Neural progenitor cell (in vitro differentiated cells): ENCODE results near the gene CDH12. TPM values are rescaled to one million over a fixed set of nuclear protein-coding genes. Genes with fewer than 3 reads are reported as not detected.

Experiments
- DNase-seq: peaks from one replicate; pipeline ENCODE4 v3.0.0-alpha.2; 2016; ENCODE audit warnings: low spot score
- H2AFZ ChIP-seq: fragments of 200-600 bp; sonication (generic); replicated peaks from 2 replicates; pipeline ENCODE4 v1.6.1; 2016; ENCODE audit warnings: antibody characterized with exemption
- H3F3A ChIP-seq: fragments of 200-600 bp; sonication (generic); 2 replicates; pipeline ENCODE4 v1.6.1; 2016; ENCODE audit warnings: antibody characterized with exemption, low read depth
- H3K27ac ChIP-seq: fragments of 200-600 bp; sonication (generic); 2 replicates; pipeline ENCODE4 v1.5.1; 2016; ENCODE audit warnings: mild to moderate bottlenecking
- H3K27me3 ChIP-seq: fragments of 200-600 bp; sonication (generic); 2 replicates; pipeline ENCODE4 v1.6.1; 2016; ENCODE audit warnings: mild to moderate bottlenecking, moderate library complexity
- H3K36me3 ChIP-seq: fragments of 200-600 bp; sonication (generic); 2 replicates; pipeline ENCODE4 v1.5.1; 2016
- H3K4me1 ChIP-seq: fragments of 200-600 bp; sonication (generic); 2 replicates; pipeline ENCODE4 v1.6.1; 2016; ENCODE audit warnings: mixed run types
- H3K4me2 ChIP-seq: fragments of 200-600 bp; sonication (generic); 2 replicates; pipeline ENCODE4 v1.6.1; 2016
- H3K4me3 ChIP-seq: fragments of 200-600 bp; sonication (generic); 2 replicates; pipeline ENCODE4 v1.5.1; 2016
- H3K79me2 ChIP-seq: fragments of 200-600 bp; sonication (generic); 2 replicates; pipeline ENCODE4 v1.6.1; 2016; ENCODE audit warnings: low read depth
- H3K9ac ChIP-seq: fragments of 200-600 bp; sonication (generic); 2 replicates; pipeline ENCODE4 v1.6.1; 2016
- H3K9me3 ChIP-seq: fragments of 200-600 bp; sonication (generic); 2 replicates; pipeline ENCODE4 v1.5.1; 2016; ENCODE audit warnings: low read depth
- H4K20me1 ChIP-seq: fragments of 200-600 bp; sonication (generic); 2 replicates; pipeline ENCODE4 v1.6.1; 2016; ENCODE audit warnings: low read depth
- H3K27ac Mint-ChIP-seq: 3 replicates; pipeline ENCODE4 v1.8.0; 2021; ENCODE audit warnings: mixed read lengths
- H3K27me3 Mint-ChIP-seq: 2 replicates; pipeline ENCODE4 v1.8.0; 2022; ENCODE audit warnings: low read depth, mild to moderate bottlenecking, inconsistent platforms, moderate library complexity, mixed read lengths; ENCODE audit not compliant: insufficient read depth
- H3K36me3 Mint-ChIP-seq: 3 replicates; pipeline ENCODE4 v1.8.0; 2021; ENCODE audit warnings: mixed read lengths
- H3K4me1 Mint-ChIP-seq: 3 replicates; pipeline ENCODE4 v1.8.0; 2021; ENCODE audit warnings: mixed read lengths
- H3K4me3 Mint-ChIP-seq: 3 replicates; pipeline ENCODE4 v1.8.0; 2021; ENCODE audit warnings: mild to moderate bottlenecking, moderate library complexity, mixed read lengths
- H3K9me3 Mint-ChIP-seq: 3 replicates; pipeline ENCODE4 v1.8.0; 2020; ENCODE audit warnings: mixed read lengths
- EZH2 ChIP-seq: fragments of 200-600 bp; sonication (generic); IDR thresholded peaks from 2 replicates; pipeline ENCODE4 v1.6.1; 2017; ENCODE audit warnings: antibody characterized with exemption, mild to moderate bottlenecking, moderate library complexity
- EZH2phosphoT487 ChIP-seq: fragments of 200-600 bp; sonication (generic); IDR thresholded peaks from 2 replicates; pipeline ENCODE4 v1.6.1; 2017; ENCODE audit warnings: antibody characterized with exemption
- total RNA-seq: library from RNA; depleted of rRNA; stranded (reverse); fragments of >200 nt; gene quantifications from 2 replicates; pipeline ENCODE4 v1.2.3, GENCODE V29; 2015; ENCODE audit warnings: low replicate concordance
- TF ChIP-seq, protein P1 (sequence below): fragments of 200-600 bp; sonication (generic); IDR thresholded peaks from 2 replicates; pipeline ENCODE4 v1.5.1; 2017; ENCODE audit warnings: antibody characterized with exemption, mild to moderate bottlenecking

Gene CDH12
- total RNA-seq, 1 donor from 2014 or later, result not detected

DNA sequence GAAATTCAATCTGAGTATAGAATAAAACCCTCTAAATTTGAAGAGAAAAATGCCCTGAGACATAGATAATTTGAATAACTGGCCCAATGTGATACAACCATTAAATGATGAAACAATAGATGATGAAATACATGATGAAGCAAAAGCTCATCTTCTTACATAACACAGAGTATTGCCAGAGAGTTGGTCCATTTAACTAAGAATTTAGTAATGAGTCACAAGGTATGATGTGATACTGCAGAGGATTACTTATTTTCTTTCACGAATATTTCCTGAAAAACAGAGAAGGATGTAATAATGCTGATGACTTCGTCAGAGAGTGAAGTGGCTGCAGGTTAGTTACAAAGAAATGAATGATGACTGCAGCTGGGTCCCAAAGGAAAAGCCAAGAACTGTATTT is 379.3 kb downstream of the CDH12 start:
- Histone ChIP-seq H2AFZ (no peak overlapping the region), H3K27ac (no peak overlapping the region), H4K20me1 (no peaks in the 10 kb centered on the region), H3K79me2 (no peaks in the 10 kb centered on the region), H3K4me3 (no peak overlapping the region), H3K27me3 (no peaks in the 10 kb centered on the region), H3F3A (no peaks in the 10 kb centered on the region), H3K36me3 (no peaks in the 10 kb centered on the region), H3K4me2 (no peak overlapping the region), H3K9me3 (no peaks in the 10 kb centered on the region), H3K9ac (no peak overlapping the region), H3K4me1 (no peaks in the 10 kb centered on the region)
- H3K36me3 Mint-ChIP-seq, result no peaks in the 10 kb centered on the region
- no peak for TF ChIP-seq EZH2
- no peaks in the 10 kb centered on the region for H3K4me1 Mint-ChIP-seq
- H3K9me3 Mint-ChIP-seq, result no peaks in the 10 kb centered on the region
- no peak for DNase-seq
- H3K27me3 Mint-ChIP-seq, result no peaks in the 10 kb centered on the region
- no peak overlapping the region for H3K4me3 Mint-ChIP-seq
- H3K27ac Mint-ChIP-seq, result no peak overlapping the region

DNA sequence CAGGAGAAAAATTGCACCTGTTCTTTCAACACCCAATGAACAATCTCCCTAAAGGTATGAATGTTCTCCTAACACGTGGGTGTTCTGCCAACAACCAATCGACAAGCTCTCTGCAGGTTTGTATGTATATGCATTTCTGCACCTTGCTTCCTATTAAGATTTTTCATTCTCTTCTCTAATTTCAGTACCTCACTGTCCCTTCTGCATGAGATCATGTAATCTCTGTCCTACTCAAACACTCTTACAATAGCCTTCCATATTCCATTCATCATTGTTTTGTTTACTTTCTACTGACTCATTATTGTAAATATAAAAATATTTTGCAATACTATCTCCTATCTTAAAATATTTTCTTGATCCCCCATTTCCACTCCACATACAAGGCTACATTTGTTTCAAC is 382.0 kb downstream of the CDH12 start:
- H3K36me3 Mint-ChIP-seq, result no peaks in the 10 kb centered on the region
- H3K4me3 Mint-ChIP-seq, result no peak overlapping the region
- DNase-seq, result no peak
- Histone ChIP-seq H3K36me3 (no peaks in the 10 kb centered on the region), H3K4me1 (no peaks in the 10 kb centered on the region), H3F3A (no peaks in the 10 kb centered on the region), H3K9me3 (no peaks in the 10 kb centered on the region), H3K27me3 (no peaks in the 10 kb centered on the region), H2AFZ (no peak overlapping the region), H3K79me2 (no peaks in the 10 kb centered on the region), H3K9ac (no peak overlapping the region), H3K4me3 (no peak overlapping the region), H4K20me1 (no peaks in the 10 kb centered on the region), H3K4me2 (no peak overlapping the region), H3K27ac (no peak overlapping the region)
- H3K27me3 Mint-ChIP-seq, result no peaks in the 10 kb centered on the region
- H3K4me1 Mint-ChIP-seq, result no peaks in the 10 kb centered on the region
- no peak overlapping the region for H3K27ac Mint-ChIP-seq
- H3K9me3 Mint-ChIP-seq, result peaks cover 2% of the 10 kb centered on the region
- no peak for TF ChIP-seq EZH2

DNA sequence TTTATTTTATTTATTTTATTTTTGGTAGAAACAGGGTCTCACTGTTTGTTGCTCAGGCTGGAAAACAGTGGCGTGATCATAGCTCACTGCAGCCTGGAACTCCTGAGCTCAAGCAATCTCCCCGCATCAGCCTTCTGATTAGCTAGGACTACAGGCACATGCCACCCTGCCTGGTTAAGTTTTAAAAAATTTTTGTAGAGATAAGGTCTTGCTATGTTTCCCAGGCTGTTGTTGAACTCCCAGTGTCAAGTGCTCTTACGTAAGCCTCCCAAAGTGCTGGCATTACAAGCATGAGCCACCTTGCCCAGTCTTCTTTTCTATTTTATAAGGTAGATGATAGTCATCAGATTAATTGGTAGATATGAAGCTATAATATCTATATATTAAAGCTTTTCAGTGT is 382.7 kb downstream of the CDH12 start:
- no peak for DNase-seq
- no peak overlapping the region for H3K27ac Mint-ChIP-seq
- H3K4me3 Mint-ChIP-seq, result no peak overlapping the region
- Histone ChIP-seq H3K9ac (no peak overlapping the region), H3K27ac (no peak overlapping the region), H3F3A (no peaks in the 10 kb centered on the region), H4K20me1 (no peaks in the 10 kb centered on the region), H3K27me3 (no peaks in the 10 kb centered on the region), H3K9me3 (no peaks in the 10 kb centered on the region), H3K36me3 (no peaks in the 10 kb centered on the region), H3K4me2 (no peak overlapping the region), H3K4me3 (no peak overlapping the region), H3K4me1 (no peaks in the 10 kb centered on the region), H3K79me2 (no peaks in the 10 kb centered on the region), H2AFZ (no peak overlapping the region)
- H3K9me3 Mint-ChIP-seq, result peaks cover 3% of the 10 kb centered on the region
- no peaks in the 10 kb centered on the region for H3K27me3 Mint-ChIP-seq
- H3K4me1 Mint-ChIP-seq, result no peaks in the 10 kb centered on the region
- TF ChIP-seq EZH2 (no peak), EZH2phosphoT487 (no peak)
- TF ChIP-seq, protein P1, sequence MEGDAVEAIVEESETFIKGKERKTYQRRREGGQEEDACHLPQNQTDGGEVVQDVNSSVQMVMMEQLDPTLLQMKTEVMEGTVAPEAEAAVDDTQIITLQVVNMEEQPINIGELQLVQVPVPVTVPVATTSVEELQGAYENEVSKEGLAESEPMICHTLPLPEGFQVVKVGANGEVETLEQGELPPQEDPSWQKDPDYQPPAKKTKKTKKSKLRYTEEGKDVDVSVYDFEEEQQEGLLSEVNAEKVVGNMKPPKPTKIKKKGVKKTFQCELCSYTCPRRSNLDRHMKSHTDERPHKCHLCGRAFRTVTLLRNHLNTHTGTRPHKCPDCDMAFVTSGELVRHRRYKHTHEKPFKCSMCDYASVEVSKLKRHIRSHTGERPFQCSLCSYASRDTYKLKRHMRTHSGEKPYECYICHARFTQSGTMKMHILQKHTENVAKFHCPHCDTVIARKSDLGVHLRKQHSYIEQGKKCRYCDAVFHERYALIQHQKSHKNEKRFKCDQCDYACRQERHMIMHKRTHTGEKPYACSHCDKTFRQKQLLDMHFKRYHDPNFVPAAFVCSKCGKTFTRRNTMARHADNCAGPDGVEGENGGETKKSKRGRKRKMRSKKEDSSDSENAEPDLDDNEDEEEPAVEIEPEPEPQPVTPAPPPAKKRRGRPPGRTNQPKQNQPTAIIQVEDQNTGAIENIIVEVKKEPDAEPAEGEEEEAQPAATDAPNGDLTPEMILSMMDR, result no peak
- H3K36me3 Mint-ChIP-seq, result no peaks in the 10 kb centered on the region

DNA sequence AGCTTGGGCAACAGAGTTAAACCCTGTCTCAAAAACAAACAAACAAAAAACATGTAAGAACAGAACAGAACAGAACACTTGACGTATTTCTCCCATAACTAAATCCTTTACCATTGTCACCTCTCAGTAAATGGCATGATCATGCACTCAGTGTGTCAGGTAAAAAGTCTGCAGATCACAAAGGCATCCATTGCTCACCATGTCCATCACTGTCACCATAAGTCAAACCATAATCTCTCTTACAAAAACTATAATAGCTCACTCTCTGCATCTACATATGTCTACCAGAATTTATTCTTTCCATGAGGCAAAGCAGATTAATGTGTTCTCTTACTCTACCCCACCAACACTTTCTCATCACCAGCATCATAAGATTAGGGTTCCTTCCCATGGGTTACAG is 387.5 kb downstream of the CDH12 start:
- H2AFZ ChIP-seq, result no peak overlapping the region
- TF ChIP-seq EZH2 (no peak), EZH2phosphoT487 (no peak)
- TF ChIP-seq, protein P1, result no peak
- H3K9ac ChIP-seq, result no peak overlapping the region
- no peaks in the 10 kb centered on the region for H3K36me3 Mint-ChIP-seq
- no peaks in the 10 kb centered on the region for H3F3A ChIP-seq
- H3K27me3 ChIP-seq, result no peaks in the 10 kb centered on the region
- no peaks in the 10 kb centered on the region for H3K4me1 ChIP-seq
- peaks cover 6% of the 10 kb centered on the region for H3K9me3 Mint-ChIP-seq
- H3K79me2 ChIP-seq, result no peaks in the 10 kb centered on the region
- no peak overlapping the region for H3K27ac ChIP-seq
- H3K4me3 ChIP-seq, result no peak overlapping the region
- no peaks in the 10 kb centered on the region for H3K4me1 Mint-ChIP-seq
- no peak for DNase-seq
- H3K36me3 ChIP-seq, result no peaks in the 10 kb centered on the region
- no peaks in the 10 kb centered on the region for H4K20me1 ChIP-seq
- H3K27ac Mint-ChIP-seq, result no peak overlapping the region
- no peak overlapping the region for H3K4me2 ChIP-seq
- H3K4me3 Mint-ChIP-seq, result no peak overlapping the region
- no peaks in the 10 kb centered on the region for H3K27me3 Mint-ChIP-seq
- H3K9me3 ChIP-seq, result no peaks in the 10 kb centered on the region
